ENCODE results near the gene GPRIN3. TPM values are rescaled to one million over a fixed set of nuclear protein-coding genes. Genes with fewer than 3 reads are reported as not detected.
A peak's percentile ranks its signal among the peaks of the same experiment; 100 is the strongest.

The GPRIN3 gene
- 0.87 and 3.5 TPM in 2 replicates for total RNA-seq

- DNase-seq (ENCODE audit: low read depth) = no peak
Observed at GRCh38 chr4:89307446-89308160, at the start of gene GPRIN3. Gene GPRIN3, minus strand, starts transcription at chr4:89307800. Its CDS starts 57,690 bp downstream, at chr4:89250110.

- no peak for DNase-seq (ENCODE audit: low read depth)
Observed at GRCh38 chr4:89357340-89357739, 49.7 kb upstream of the GPRIN3 start.

GRCh38 chr4:89356086-89356485 lies 48.5 kb upstream of the GPRIN3 start:
- peak; percentile 84 for DNase-seq (ENCODE audit: low read depth)

- DNase-seq (ENCODE audit: low read depth) = no peak
Observed at GRCh38 chr4:89353514-89353913, 45.9 kb upstream of the GPRIN3 start.

- no peak for DNase-seq (ENCODE audit: low read depth)
Observed at GRCh38 chr4:89352541-89352940, 44.9 kb upstream of the GPRIN3 start.

GRCh38 chr4:89351201-89351600 lies 43.6 kb upstream of the GPRIN3 start:
- DNase-seq (ENCODE audit: low read depth) = no peak

GRCh38 chr4:89347363-89348025 lies 39.9 kb upstream of the GPRIN3 start:
- no peak for DNase-seq (ENCODE audit: low read depth)

GRCh38 chr4:89344571-89344970 lies 37.0 kb upstream of the GPRIN3 start:
- DNase-seq (ENCODE audit: low read depth) = no peak

GRCh38 chr4:89338206-89338605 lies 30.6 kb upstream of the GPRIN3 start:
- no peak for DNase-seq (ENCODE audit: low read depth)

GRCh38 chr4:89337681-89338080 lies 30.1 kb upstream of the GPRIN3 start:
- DNase-seq (ENCODE audit: low read depth) = no peak

- DNase-seq (ENCODE audit: low read depth) = no peak
Observed at GRCh38 chr4:89336818-89337420, 29.3 kb upstream of the GPRIN3 start.

- no peak for DNase-seq (ENCODE audit: low read depth)
Observed at GRCh38 chr4:89334830-89335229, 27.2 kb upstream of the GPRIN3 start.

GRCh38 chr4:89334311-89334710 lies 26.7 kb upstream of the GPRIN3 start:
- DNase-seq (ENCODE audit: low read depth) = no peak

- DNase-seq (ENCODE audit: low read depth) = no peak
Observed at GRCh38 chr4:89331686-89332544, 24.3 kb upstream of the GPRIN3 start.

GRCh38 chr4:89331197-89331596 lies 23.6 kb upstream of the GPRIN3 start:
- DNase-seq (ENCODE audit: low read depth) = no peak

- no peak for DNase-seq (ENCODE audit: low read depth)
Observed at GRCh38 chr4:89329280-89329679, 21.7 kb upstream of the GPRIN3 start.

- DNase-seq (ENCODE audit: low read depth) = peak; percentile 91
Observed at GRCh38 chr4:89324671-89325070, 17.1 kb upstream of the GPRIN3 start.

- no peak for DNase-seq (ENCODE audit: low read depth)
Observed at GRCh38 chr4:89322671-89323070, 15.1 kb upstream of the GPRIN3 start.

- no peak for DNase-seq (ENCODE audit: low read depth)
Observed at GRCh38 chr4:89319756-89320155, 12.2 kb upstream of the GPRIN3 start.

- peak; percentile 71 for DNase-seq (ENCODE audit: low read depth)
Observed at GRCh38 chr4:89316931-89317366, 9.3 kb upstream of the GPRIN3 start.

GRCh38 chr4:89316211-89316610 lies 8.6 kb upstream of the GPRIN3 start:
- DNase-seq (ENCODE audit: low read depth) = no peak

GRCh38 chr4:89314291-89314690 lies 6.7 kb upstream of the GPRIN3 start:
- DNase-seq (ENCODE audit: low read depth) = no peak

Data from renal cortical epithelial cell (primary cell).